Retinal pigment epithelial cell (primary cell): Measurements from ENCODE around the gene TMC6.

Experiments used
- DNase-seq: peaks from one replicate; pipeline ENCODE4 v3.0.0-alpha.2; 2010; ENCODE audit warnings: low read depth
- H3K4me3 ChIP-seq: 2 replicates; pipeline ENCODE4 v1.5.1; 2011; ENCODE audit warnings: mild to moderate bottlenecking, low read length, control low read depth, moderate library complexity
- CTCF ChIP-seq: conservative IDR thresholded peaks from 2 replicates; pipeline ENCODE4 v1.5.1; 2011; ENCODE audit warnings: low read depth, low read length, control low read depth, inconsistent platforms

TMC6 gene

GRCh38 chr17:78132084-78132676, 3.6 kb upstream of the TMC6 start:
- H3K4me3 ChIP-seq: peak overlapping the region; percentile 20
- no peak for TF ChIP-seq CTCF
- no peak for DNase-seq

- no peak for DNase-seq
- peak overlapping the region; percentile 20 for H3K4me3 ChIP-seq
- TF ChIP-seq CTCF: no peak
Observed at GRCh38 chr17:78131172-78132083, 2.9 kb upstream of the TMC6 start.

- no peak for DNase-seq
- no peak within 1 kb of the TSS for H3K4me3 ChIP-seq
- TF ChIP-seq CTCF: no peak
Observed at GRCh38 chr17:78130437-78131101, 2.0 kb upstream of the TMC6 start, which contains the start of gene TMC8. TMC8 (plus strand) TSS chr17:78130771; CDS start chr17:78131589, 818 bp downstream.

- no peak for DNase-seq
- no peak for TF ChIP-seq CTCF
- H3K4me3 ChIP-seq: no peak overlapping the region
Observed at GRCh38 chr17:78130090-78130436, 1.5 kb upstream of the TMC6 start.

GRCh38 chr17:78129351-78130089, 965 bp upstream of the TMC6 start:
- H3K4me3 ChIP-seq: no peak overlapping the region
- no peak for TF ChIP-seq CTCF
- DNase-seq: no peak

- no peak for DNase-seq
- no peak for TF ChIP-seq CTCF
- peak overlapping the region; percentile 71 for H3K4me3 ChIP-seq
Observed at GRCh38 chr17:78127888-78128550, 536 bp downstream of the TMC6 start.
